HCT116 (cell line): ENCODE results near the gene DHRS12. TPM values are rescaled to one million over a fixed set of nuclear protein-coding genes. Genes with fewer than 3 reads are reported as not detected.

Source experiments
- ATAC-seq: fragments of 200-7000 bp; cut with Tn5 transposase; 2 replicates; pipeline ENCODE4 v1.9.1; 2020; ENCODE audit warnings: mild to moderate bottlenecking, moderate library complexity
- BruUV-seq: library from RNA; stranded (reverse); fragments of 400-500 nt; replicated peaks from 2 replicates; lab custom pipeline; 2021; lab: Mats Ljungman, UMichigan
- CTCF ChIA-PET: fragments of 300-600 bp; sonication (Branson Sonifier 250); formaldehyde crosslinking; loops from one replicate; lab custom pipeline; 2021; ENCODE audit warnings: antibody characterized with exemption; lab: Charles Lee
- POLR2A ChIA-PET: fragments of 300-600, 350-600 bp; sonication (Branson Sonifier 250); formaldehyde crosslinking; loops from one replicate; lab custom pipeline; 2021; ENCODE audit warnings: antibody characterized with exemption; lab: Charles Lee
- RAD21 ChIA-PET, 2 experiments: fragments of 300-600 bp; sonication (Branson Sonifier 250); formaldehyde crosslinking; loops; one replicate each; lab custom pipeline; 2023; ENCODE audit warnings: low total read pairs in 2 of 2; ENCODE audit not compliant: uncharacterized antibody in 2 of 2, unreplicated experiment in 2 of 2, low non-redundant PET in 1 of 2; lab: Charles Lee
- DNase-seq: peaks from one replicate; pipeline ENCODE4 v3.0.0-alpha.2; 2010; ENCODE audit warnings: low read depth, low spot score
- H2AFZ ChIP-seq: fragments of 200-600 bp; shearing (Covaris generic), sonication (generic); 2 replicates; pipeline ENCODE4 v1.6.1; 2017; ENCODE audit warnings: low read depth, mixed run types, mixed read lengths, antibody characterized with exemption, low read length; ENCODE audit not compliant: poor library complexity, severe bottlenecking
- H3K27ac ChIP-seq: 2 replicates; pipeline ENCODE4 v1.5.1; 2012; ENCODE audit warnings: low read depth, low read length
- H3K27me3 ChIP-seq: fragments of 200-600 bp; sonication (generic); 2 replicates; pipeline ENCODE4 v1.6.1; 2016; ENCODE audit warnings: mixed run types, low read length, mixed read lengths; ENCODE audit not compliant: insufficient read depth
- H3K36me3 ChIP-seq, 2 experiments: fragments of 200-500 bp in 1 of 2; fragments of 200-600 bp in 1 of 2; sonication (Bioruptor generic) in 1 of 2; sonication (generic) in 1 of 2; 2 replicates each; pipeline versions ENCODE4 v1.5.1 to v1.6.1; 2014 to 2016; ENCODE audit warnings: low read length in 2 of 2, inconsistent platforms in 1 of 2, mixed read lengths in 1 of 2, mixed run types in 1 of 2; ENCODE audit not compliant: insufficient read depth in 2 of 2, control insufficient read depth in 1 of 2
- H3K4me1 ChIP-seq, 2 experiments: fragments of 200-600 bp in 1 of 2; sonication (generic) in 1 of 2; 2 replicates each; pipeline versions ENCODE4 v1.5.1 to v1.6.1; 2012 to 2017; ENCODE audit warnings: low read length in 2 of 2, inconsistent platforms in 1 of 2, mild to moderate bottlenecking in 1 of 2, mixed read lengths in 1 of 2, mixed run types in 1 of 2, moderate library complexity in 1 of 2; ENCODE audit not compliant: insufficient read depth in 2 of 2, control insufficient read depth in 1 of 2
- H3K4me2 ChIP-seq: fragments of 200-600 bp; sonication (generic); 2 replicates; pipeline ENCODE4 v1.6.1; 2017; ENCODE audit warnings: mixed run types, low read length, mixed read lengths
- H3K4me3 ChIP-seq, 2 experiments: fragments of 200-600 bp in 1 of 2; sonication (generic) in 1 of 2; replicated peaks in 1 of 2; 2 replicates each; pipeline ENCODE4 v1.5.1; 2011 to 2016; ENCODE audit warnings: low read length in 2 of 2, control low read depth in 1 of 2, low read depth in 1 of 2, mild to moderate bottlenecking in 1 of 2, mixed read lengths in 1 of 2, mixed run types in 1 of 2
- H3K79me2 ChIP-seq: fragments of 200-600 bp; sonication (generic); 2 replicates; pipeline ENCODE4 v1.6.1; 2017; ENCODE audit warnings: mild to moderate bottlenecking, mixed run types, low read length, moderate library complexity, mixed read lengths; ENCODE audit not compliant: insufficient read depth
- H3K9ac ChIP-seq: fragments of 200-600 bp; sonication (generic); 2 replicates; pipeline ENCODE4 v1.6.1; 2016; ENCODE audit warnings: low read length, mixed read lengths
- H3K9me2 ChIP-seq: fragments of 200-600 bp; sonication (generic), shearing (Covaris generic); 2 replicates; pipeline ENCODE4 v1.6.1; 2017; ENCODE audit warnings: mixed run types, mild to moderate bottlenecking, moderate library complexity; ENCODE audit not compliant: insufficient read depth
- H3K9me3 ChIP-seq, 2 experiments: fragments of 200-500 bp in 1 of 2; fragments of 200-600 bp in 1 of 2; sonication (Bioruptor generic) in 1 of 2; sonication (generic) in 1 of 2; 2 replicates each; pipeline ENCODE4 v1.6.1; 2014 to 2017; ENCODE audit warnings: low read length in 2 of 2, mixed read lengths in 2 of 2, inconsistent platforms in 1 of 2, low read depth in 1 of 2, mild to moderate bottlenecking in 1 of 2, mixed run types in 1 of 2, moderate library complexity in 1 of 2; ENCODE audit not compliant: control insufficient read depth in 1 of 2, insufficient read depth in 1 of 2
- H4K20me1 ChIP-seq: fragments of 200-600 bp; sonication (generic), shearing (Covaris generic); 2 replicates; pipeline ENCODE4 v1.6.1; 2017; ENCODE audit warnings: mixed run types, mild to moderate bottlenecking, moderate library complexity; ENCODE audit not compliant: insufficient read depth
- ATF3 ChIP-seq: IDR thresholded peaks from 2 replicates; pipeline ENCODE4 v1.6.1; 2012
- CEBPB ChIP-seq: IDR thresholded peaks from 2 replicates; pipeline ENCODE4 v1.6.1; 2012; ENCODE audit warnings: low read depth
- ELF1 ChIP-seq: IDR thresholded peaks from 2 replicates; pipeline ENCODE4 v1.6.1; 2012; ENCODE audit warnings: low read depth, borderline replicate concordance
- MAX ChIP-seq: IDR thresholded peaks from 2 replicates; pipeline ENCODE4 v1.6.1; 2012
- POLR2AphosphoS5 ChIP-seq: IDR thresholded peaks from 2 replicates; pipeline ENCODE4 v1.6.1; 2011; ENCODE audit warnings: mild to moderate bottlenecking, low read depth, low read length, moderate library complexity
- REST ChIP-seq: IDR thresholded peaks from 2 replicates; pipeline ENCODE4 v1.6.1; 2012; ENCODE audit warnings: low read depth
- ZBTB33 ChIP-seq: IDR thresholded peaks from 2 replicates; pipeline ENCODE4 v1.6.1; 2011; ENCODE audit warnings: mild to moderate bottlenecking, low read length, moderate library complexity; ENCODE audit not compliant: insufficient replicate concordance; ENCODE audit errors: extremely low read depth
- ZFX ChIP-seq: fragments of 450-650 bp; IDR thresholded peaks from 2 replicates; pipeline ENCODE4 v1.6.1; 2017
- intact Hi-C: fragments of 100-400 bp; cut with micrococcal nuclease; formaldehyde crosslinking; loops from 2 replicates; pipeline ENCODE4 v1.10.0; 2022
- total RNA-seq: library from RNA; stranded (reverse); gene quantifications from one replicate; pipeline ENCODE4 v1.2.1, GENCODE V29; 2021; ENCODE audit not compliant: unreplicated experiment

Gene DHRS12
- total RNA-seq, 1 experiment from 2014 or later: 3.9 TPM

GRCh38 chr13:51728275-51728673 lies 75.7 kb downstream of the DHRS12 start:
- Histone ChIP-seq H3K79me2 (no peaks in the 10 kb centered on the region), H3K27me3 (no peaks in the 10 kb centered on the region), H3K9me3 (no peaks in the 10 kb centered on the region), H3K36me3 (no peaks in the 10 kb centered on the region), H3K4me3 (no peak overlapping the region), H3K9ac (no peak overlapping the region), H3K4me2 (no peak overlapping the region), H4K20me1 (no peaks in the 10 kb centered on the region), H3K4me1 (0 out of 4 replicates have a peak, but pooled peaks cover 0 to 4% of the 10 kb centered on the region in 2 experiments), H3K27ac (no peak overlapping the region), H3K9me2 (no peaks in the 10 kb centered on the region), H2AFZ (no peak overlapping the region)
- ChIA-PET RAD21 (no interaction called here), CTCF (no interaction called here), POLR2A (no interaction called here)
- DNase-seq (no peak), ATAC-seq (no peak)
- no peak for TF ChIP-seq ZBTB33
- TF ChIP-seq POLR2AphosphoS5: no peak
- TF ChIP-seq REST: no peak
- no peak for TF ChIP-seq ELF1
- TF ChIP-seq CEBPB: no peak
- TF ChIP-seq ZFX: no peak
- no peak for TF ChIP-seq MAX
- no peak for TF ChIP-seq ATF3
- intact Hi-C loops: no loop called here
- no TSS peak for BruUV-seq
